ENCODE measurements around the gene ADAMTSL1.

Gene ADAMTSL1

DNA sequence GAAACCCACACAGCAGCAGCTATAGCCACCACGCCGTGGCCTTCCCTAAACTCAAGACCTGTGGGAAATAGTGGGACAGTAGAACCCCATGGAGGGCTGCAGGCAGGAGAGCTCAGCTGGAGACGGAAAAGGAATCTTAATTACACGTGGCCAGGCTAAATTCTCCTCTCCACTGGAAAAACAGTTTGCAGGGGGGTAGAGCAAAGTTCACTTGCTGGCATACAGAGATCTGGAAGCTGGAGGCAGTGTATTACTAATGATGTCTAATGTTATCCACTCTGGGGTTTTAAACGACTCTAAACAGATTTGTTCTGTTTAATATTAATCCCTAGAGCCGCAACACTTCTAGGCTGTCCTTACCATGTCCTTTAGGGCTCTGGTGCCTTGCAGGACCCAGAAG is 302.0 kb downstream of the ADAMTSL1 start:
- no peak for DNase-seq (ENCODE audit: low read depth)
- TF ChIP-seq, protein P1, sequence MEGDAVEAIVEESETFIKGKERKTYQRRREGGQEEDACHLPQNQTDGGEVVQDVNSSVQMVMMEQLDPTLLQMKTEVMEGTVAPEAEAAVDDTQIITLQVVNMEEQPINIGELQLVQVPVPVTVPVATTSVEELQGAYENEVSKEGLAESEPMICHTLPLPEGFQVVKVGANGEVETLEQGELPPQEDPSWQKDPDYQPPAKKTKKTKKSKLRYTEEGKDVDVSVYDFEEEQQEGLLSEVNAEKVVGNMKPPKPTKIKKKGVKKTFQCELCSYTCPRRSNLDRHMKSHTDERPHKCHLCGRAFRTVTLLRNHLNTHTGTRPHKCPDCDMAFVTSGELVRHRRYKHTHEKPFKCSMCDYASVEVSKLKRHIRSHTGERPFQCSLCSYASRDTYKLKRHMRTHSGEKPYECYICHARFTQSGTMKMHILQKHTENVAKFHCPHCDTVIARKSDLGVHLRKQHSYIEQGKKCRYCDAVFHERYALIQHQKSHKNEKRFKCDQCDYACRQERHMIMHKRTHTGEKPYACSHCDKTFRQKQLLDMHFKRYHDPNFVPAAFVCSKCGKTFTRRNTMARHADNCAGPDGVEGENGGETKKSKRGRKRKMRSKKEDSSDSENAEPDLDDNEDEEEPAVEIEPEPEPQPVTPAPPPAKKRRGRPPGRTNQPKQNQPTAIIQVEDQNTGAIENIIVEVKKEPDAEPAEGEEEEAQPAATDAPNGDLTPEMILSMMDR (conservative IDR thresholded peaks at IDR 0.05; ENCODE audit: control insufficient read depth, insufficient read depth, low read depth, low read length) = no peak

GRCh38 chr9:18776836-18777820 is 303.2 kb downstream of the ADAMTSL1 start:
- TF ChIP-seq, protein P1 (conservative IDR thresholded peaks at IDR 0.05; ENCODE audit: control insufficient read depth, insufficient read depth, low read depth, low read length) = no peak
- H3K4me3 ChIP-seq (ENCODE audit: control insufficient read depth, low read depth, low read length) = no peak overlapping the region
- no peak for DNase-seq (ENCODE audit: low read depth)

More for the DNA sequence above, 302.0 kb downstream of the ADAMTSL1 start:
- no peak overlapping the region for H3K4me3 ChIP-seq (ENCODE audit: control insufficient read depth, low read depth, low read length)

DNA sequence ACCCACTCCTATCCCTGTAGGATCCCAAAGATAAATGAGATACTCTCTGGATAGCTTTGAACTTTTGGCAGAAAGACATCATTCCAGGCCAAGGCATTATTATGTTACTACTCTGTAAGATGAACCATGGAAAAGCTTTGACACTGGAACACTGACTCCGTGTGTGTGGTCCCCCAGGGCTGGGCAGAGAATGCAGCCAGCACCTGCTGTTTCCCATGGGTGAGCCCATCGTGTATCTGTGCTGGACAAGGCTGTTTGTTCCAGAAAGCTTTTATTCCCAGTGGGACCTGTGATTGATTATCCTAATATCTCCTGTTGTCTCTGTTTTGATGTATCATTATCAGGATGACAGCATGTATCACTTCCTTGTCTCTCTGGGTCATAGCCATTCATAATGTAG is 304.2 kb downstream of the ADAMTSL1 start:
- no peak for DNase-seq (ENCODE audit: low read depth)
- H3K4me3 ChIP-seq (ENCODE audit: control insufficient read depth, low read depth, low read length) = no peak overlapping the region
- TF ChIP-seq, protein P1 (conservative IDR thresholded peaks at IDR 0.05; ENCODE audit: control insufficient read depth, insufficient read depth, low read depth, low read length) = no peak

GRCh38 chr9:18778846-18779245 is 304.9 kb downstream of the ADAMTSL1 start:
- DNase-seq (ENCODE audit: low read depth) = no peak
- no peak overlapping the region for H3K4me3 ChIP-seq (ENCODE audit: control insufficient read depth, low read depth, low read length)
- TF ChIP-seq, protein P1 (conservative IDR thresholded peaks at IDR 0.05; ENCODE audit: control insufficient read depth, insufficient read depth, low read depth, low read length) = no peak

DNA sequence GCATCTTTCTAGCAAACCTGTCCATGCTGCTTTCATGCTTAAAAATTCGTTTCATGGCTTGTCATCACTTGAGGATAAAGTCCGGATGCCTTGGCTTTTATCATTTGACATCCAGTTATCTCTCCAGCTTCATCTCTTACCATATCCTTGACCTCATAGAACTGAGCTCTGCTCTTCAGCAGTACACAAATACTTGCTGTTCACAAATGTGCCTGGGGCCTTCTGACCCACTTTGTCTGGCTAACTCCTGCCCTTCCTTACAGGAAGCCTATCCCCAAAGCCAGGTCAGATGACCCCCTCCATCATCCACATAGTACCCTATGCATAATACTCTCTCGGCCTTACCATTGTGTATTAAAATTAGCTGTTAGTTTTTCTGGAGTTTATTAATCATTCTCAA is 310.0 kb downstream of the ADAMTSL1 start:
- H3K4me3 ChIP-seq (ENCODE audit: control insufficient read depth, low read depth, low read length) = no peak overlapping the region
- TF ChIP-seq, protein P1 (conservative IDR thresholded peaks at IDR 0.05; ENCODE audit: control insufficient read depth, insufficient read depth, low read depth, low read length) = no peak
- no peak for DNase-seq (ENCODE audit: low read depth)

- TF ChIP-seq, protein P1 (conservative IDR thresholded peaks at IDR 0.05; ENCODE audit: control insufficient read depth, insufficient read depth, low read depth, low read length) = no peak
- DNase-seq (ENCODE audit: low read depth) = no peak
- no peak overlapping the region for H3K4me3 ChIP-seq (ENCODE audit: control insufficient read depth, low read depth, low read length)
These were observed 311.7 kb downstream of the ADAMTSL1 start for GRCh38 chr9:18785604-18786003.
